NCI-H526 (cell line): ENCODE measurements around the gene HEXA.
A peak's percentile ranks its signal among the peaks of the same experiment; 100 is the strongest.

Experiments used
- DNase-seq, 2 experiments: peaks; one replicate each; lab custom pipeline; 2025; lab: John Stamatoyannopoulos, UW

Gene HEXA

DNA sequence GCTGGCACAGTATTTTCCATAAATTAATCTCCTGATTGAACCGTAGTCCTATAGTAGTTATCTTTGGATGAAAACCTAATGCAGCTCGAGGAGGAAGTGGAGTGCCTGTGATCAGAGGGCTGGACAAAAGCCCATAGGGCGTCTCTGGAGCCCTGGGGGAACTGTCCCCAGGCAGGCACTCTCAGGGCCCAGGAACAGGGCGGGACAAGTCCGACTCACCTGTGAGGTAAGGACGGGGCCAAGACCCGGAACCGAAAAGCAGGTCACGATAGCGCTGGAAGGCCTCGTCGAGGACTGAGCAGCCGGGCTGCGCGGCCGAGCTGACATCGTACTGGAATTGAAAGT is 341 bp downstream of the HEXA start:
- DNase-seq = peak; percentile 68 to 82

DNA sequence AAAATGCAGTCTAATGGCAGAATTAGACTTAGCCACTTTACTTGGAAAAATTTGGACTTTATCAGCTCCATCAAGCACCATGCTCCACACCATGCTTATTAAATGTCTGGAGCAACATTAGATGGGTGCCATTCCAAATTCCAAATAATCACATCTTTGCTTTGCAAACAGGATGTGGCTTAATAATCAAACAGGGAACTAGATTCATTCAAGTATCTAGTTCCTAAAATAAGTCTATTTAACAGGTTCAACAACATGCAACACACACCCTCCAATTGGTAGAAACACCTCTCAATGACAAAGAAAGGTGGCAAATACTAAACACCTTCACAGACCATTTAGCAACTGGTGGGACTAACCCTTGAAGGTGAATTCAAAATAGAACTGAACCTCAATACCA is 3.5 kb downstream of the HEXA start:
- DNase-seq = no peak

DNA sequence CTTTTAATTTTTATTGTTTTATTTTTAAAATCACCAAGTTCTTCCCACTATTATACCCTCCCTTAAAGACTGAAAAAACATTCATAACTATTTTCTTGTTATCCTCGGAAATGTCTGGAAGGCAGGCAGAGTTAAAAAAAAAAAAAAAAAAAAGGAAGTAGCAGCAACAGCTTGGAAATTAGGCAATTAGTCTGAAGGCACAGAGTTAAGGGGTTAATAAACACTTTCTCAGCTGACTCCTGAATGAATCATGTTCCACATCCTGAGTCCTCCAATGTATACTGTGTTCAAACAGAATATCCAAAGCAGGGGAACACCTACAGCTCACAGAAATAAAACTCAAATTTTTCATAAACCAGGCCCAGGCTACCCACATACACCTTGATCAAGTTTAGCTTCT is 5.8 kb downstream of the HEXA start:
- no peak for DNase-seq

DNA sequence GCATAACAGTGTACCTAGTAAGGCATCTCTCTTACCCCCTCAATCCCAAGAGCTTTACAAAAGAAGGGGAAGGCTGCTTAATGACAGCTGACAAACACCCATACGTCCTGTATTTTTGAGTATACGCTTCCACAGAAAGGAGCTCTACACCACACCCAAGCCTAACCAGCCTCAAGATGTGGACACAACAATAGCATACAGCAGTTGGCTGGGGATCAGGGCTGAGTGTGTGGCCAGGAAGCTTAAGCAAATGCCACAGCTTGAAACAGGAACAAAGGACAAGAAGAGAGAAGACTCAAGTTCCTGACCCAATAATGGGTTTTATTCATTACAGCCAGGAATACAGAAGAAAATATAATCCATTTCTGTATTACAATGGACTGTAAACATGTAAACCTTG is 6.9 kb downstream of the HEXA start:
- no peak for DNase-seq

DNA sequence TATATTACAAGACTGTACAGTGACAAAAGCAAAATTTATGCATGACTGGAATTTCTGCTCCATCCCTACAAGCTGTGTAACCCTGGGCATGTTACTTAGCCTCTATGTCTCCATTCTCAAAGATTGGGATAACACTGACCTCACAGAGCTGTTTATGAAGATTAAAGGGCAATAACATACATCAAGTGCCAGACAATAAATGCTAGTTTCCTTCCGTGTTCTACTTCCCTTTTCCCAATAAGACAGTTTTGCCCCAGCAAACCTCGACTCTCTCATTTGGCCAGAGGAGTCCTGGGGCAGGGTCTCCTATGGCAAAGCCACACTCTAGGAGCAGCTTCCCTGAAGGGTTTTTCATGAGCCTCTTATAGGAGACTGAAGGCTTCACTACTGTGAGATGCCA is 7.5 kb downstream of the HEXA start:
- DNase-seq = no peak

DNA sequence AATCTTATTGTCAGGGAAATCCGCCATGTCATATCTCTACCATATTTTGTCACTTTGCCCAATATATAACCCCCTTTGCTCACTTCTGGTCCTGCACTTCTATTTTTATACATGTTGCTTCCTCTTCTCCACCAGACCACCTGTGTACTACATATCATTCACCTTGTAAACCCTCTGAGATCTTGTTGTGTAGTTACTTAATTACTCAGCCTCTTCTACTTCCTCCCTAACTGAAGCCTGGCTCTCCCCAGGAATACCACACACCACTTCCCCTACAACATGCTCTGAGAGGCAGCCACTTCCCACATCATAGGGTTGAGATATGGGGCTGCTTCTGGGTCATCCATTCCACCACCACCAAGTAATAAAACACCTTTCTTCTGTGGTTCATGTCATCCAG is 10.0 kb downstream of the HEXA start:
- no peak for DNase-seq

DNA sequence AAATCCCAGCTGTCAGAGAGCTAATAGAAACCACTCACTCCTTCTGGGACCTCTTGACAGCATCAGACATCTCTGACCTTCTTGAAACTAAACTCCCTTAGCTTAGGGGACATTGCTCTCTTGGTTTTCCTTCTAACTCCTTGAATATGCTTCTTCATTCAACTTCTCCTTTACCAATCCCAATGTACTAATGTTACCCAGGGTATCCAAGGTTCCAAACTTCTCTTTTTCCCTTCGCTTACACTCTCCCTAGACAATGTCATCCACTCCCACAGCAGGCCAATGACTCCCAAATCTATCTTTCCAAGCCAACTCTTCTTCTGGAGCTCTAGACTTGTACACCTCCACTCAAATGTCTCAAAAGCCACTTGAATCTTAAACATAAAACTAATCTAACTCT is 14.6 kb downstream of the HEXA start:
- DNase-seq = no peak

DNA sequence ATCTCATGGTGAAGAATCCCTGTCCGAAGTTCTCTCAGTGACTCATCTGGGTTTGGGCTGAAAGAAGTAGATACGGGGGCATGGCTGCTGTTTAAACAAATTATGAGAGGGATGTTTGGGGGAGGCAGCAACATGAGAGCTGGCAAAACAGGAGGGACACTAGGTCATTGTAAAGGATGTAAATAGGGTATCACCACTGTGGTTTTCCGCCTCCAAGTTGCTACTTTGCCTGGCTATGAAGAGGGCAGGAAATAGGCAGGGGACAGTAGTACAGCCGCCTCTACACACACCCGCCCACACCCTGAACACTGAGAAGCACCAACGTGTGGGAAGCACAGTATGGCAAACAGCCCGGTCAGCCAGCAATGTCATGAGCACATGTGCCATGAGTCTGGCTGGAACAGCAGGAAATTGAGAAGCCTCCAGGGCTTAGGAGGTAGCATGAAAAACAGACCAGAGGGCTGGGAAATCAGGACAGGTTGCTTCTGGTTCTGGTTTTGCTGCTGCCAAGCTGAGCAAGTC is 17.1 kb downstream of the HEXA start:
- peak in 1 of 2 experiments; percentile 19 for DNase-seq

DNA sequence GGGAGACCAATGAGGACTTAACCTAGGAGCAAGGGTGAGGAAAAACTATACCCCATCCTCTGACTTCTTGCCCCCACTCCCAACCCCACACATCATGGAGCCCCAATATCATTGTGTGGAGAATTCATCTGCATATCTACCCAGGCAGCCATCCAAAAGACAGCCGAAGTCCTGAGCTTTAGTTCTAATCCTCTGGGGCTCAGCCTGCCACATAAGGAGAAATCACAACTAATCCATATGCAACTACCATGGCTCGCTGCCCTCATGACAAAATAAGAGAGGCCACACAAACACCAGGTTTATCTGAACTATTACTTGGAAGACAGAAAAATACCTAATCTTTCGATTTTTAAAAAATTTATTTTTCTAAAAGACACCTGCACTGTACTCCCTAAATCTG is 17.7 kb downstream of the HEXA start:
- no peak for DNase-seq

DNA sequence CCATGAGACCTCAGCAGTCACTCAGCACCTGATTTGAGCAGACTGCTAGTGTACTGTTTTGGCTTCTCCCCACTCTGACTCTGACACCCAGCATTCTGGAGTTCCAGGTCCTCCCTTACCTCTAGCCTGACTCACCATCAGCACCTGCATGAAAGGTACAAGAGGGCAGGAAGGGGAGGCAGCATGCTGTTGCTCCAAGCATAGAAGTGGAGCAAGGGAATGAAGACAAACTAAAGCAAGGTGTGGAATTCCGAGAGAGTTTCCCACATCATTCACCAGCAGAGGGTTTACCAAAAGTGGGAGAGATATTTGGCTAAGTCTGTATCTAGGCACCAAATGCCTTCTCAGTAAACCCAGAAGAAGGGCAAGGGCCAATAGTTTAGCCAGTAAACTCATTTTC is 21.3 kb downstream of the HEXA start:
- no peak for DNase-seq

DNA sequence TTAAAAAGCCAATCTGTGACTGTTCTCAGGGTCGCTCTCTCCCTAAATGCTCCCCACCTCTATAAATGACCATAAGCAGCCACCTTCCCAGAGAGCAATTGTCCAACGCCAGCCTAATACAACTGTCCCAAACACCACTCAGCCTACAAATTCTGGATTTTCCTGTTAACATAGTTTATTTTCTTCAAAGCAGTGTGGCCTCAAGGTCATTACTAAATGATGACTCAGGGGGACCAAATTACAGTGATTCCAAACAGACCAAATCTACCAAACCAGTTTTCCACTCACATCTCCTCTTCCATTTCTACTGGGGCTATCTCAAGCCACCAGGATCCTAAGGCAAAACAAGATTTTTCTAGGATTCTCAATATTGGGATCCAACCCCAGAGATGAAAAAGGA is 22.5 kb downstream of the HEXA start:
- DNase-seq = no peak

DNA sequence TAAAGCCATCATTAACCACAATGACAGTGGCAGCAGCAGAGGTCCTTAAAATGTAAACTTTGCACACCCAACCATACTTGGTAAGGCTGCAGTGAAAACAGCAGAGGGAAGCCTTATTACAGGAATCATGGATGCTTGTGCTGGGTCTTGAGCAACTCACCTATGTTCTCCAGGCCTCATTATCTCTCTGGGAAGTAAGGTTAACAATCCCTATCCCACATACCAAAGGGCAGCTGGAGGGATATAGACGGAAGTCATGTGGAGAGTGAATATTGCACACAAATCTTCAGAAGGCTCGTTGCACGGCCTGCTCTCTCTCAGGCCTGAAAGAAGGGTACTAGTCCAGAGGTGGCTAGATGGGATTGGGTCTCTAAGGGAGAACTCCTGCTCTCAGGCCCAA is 30.0 kb downstream of the HEXA start:
- DNase-seq = no peak

DNA sequence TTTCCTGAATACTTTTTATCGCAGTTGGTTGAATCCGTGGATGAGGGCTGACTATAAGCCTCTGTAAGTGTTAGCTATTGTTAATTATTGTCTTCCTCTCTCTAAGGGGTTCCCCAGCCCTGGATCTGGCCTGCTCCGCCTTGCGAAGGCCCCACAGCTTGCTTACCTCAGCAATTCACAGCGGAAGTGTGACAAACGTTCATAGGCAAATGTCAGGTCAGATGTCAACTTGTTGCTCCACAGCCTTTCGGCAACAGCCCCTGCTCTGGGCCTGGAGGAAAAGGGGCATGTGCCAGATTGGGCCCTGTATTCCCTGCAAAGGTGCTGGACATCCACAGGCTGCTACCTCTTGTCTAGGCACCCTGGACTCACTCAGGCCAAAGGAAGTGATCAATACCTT is 30.5 kb downstream of the HEXA start:
- no peak for DNase-seq

DNA sequence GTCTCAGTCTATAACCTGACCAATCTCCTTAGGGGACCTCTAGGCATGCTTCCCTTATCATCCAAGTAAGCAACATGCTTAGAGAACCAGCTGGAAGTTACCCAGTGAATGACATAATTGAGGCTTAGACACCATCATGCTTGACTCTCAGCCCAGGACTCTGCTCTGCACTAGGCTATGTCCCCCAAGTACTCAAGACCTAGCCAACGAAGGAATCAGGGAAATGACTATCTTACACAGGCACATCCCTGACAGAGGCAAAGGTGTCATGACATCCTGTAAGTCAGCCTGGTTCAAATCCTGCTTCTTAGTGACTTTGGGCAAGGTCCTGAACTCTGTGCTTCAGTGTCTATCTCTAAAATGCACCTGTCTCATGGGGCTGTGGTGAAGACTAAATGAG is 31.2 kb downstream of the HEXA start:
- no peak for DNase-seq

DNA sequence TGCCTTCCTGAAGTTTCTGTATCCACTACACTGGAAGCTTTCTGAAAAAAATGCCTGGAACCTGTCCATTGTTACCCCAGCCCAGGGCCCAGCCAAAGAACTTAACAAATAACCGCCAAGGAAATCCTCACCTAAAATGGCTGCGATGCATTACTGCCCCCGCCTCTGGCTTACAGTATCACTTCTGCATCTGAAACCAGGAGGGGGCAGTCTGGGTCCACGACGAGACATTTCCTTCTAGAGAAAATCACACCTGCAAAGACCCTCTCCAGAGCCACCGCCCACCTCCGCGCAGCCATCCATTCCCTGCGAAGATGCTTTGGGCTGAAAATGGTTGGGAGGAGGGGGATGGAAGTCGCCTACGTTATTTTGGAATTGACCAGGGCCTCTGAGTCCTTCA is 33.4 kb downstream of the HEXA start:
- DNase-seq = peak; percentile 51 to 55

DNA sequence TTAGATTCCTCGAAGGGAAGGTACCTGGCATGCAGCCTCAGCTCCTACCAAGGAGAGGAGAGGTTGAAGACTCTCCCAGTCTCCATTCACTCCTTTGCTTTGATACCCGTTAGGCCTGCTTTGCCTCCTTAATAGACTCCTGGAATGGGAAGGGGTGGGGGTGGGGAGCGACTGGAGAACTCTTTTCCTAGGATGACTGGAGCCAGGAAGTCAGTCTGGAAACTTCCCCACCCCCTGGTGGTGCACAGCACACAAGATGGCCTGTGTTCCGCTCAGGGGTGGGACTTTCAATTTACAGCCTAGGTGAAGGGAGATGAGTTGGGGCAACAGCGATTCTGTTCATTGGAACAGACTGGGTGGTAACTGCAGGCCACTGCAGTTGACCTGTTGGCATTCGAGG is 34.5 kb downstream of the HEXA start:
- peak in 1 of 2 experiments; percentile 42 for DNase-seq

DNA sequence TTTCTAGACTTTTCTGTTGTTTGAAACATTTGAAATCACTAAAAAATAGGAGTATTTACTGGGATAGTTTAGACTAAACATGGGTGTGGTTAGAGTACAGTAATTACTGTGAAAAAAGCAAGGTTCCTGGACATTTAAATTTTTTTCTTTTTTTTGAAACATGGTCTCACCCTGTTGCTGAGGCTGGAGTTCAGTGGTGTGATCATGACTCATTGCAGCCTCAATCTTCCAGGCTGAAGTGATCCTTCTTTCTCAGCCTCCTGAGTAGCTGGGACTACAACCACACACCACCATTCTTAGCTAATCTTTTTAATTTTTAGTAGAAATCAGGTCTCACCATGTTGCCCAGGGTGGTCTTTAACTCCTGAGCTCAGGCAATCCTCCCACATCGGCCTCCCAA is 35.4 kb downstream of the HEXA start:
- no peak for DNase-seq

DNA sequence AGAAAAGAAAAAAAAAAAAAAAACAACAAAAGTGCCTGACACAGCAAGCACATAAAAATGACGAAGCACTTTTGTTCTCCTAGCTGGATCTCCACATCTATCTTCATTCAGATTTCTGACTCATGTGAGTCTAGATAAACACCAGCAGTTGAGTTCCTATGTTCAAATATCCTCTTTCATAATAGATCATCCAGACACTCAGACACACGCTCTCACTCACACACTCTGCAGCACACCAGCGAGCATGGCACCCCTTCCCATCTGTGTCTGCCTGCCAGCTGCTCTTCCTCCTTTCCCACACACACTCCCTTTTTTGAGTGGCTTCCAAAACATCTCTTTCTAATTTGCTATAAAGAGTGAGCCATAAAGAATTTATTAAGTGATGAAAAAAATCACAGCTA is 36.0 kb downstream of the HEXA start:
- no peak for DNase-seq

DNA sequence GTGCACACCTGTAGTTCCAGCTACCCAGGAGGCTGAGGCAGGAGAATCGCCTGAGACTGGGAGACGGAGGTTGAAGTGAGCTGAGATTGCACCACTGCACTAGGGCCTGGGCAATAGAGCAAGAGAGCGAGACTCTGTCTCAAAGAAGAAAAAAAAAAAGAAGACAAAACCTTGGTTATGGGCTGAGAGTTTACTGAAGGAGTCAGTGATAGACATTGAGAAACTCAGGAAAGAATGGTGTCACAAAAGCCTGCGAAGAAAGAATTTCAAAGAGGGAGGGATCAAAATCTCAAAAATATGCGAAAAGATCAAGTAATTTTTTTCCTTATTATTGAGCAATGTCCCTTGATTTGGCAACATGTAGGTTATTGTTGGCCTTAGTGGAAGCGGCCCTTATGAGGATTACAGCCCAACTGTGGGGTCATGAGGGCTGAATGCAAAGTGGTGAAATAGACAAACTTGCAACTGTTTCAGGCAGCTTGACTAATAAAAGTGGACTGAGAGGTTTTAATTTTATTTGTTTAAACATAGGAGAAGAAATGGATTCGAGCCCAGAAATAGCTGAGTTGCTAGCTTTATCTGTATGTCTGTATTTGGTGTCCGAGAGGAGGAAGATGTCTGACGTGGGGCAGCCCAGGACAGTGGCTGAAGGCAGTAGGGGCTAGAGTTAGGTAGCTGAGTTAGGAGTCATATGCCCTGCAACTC is 37.0 kb downstream of the HEXA start:
- no peak for DNase-seq

DNA sequence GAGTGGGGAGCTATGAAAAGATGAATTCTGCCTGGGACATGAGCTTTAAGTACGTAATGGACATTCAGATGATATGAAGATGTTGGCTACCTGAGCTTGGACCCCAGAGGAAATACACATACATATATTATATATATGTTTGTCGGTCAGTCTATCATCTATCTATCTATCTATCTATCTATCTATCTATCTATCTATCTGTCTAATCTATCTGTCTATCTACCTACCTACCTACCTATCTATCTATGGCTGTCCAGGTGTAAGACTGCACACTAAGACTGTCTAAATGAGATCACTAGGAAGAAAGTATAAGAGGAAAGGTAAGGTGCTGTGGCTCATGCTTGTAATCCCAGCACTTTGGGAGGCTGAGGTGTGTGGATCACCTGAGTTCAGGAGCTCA is 37.7 kb downstream of the HEXA start:
- DNase-seq = no peak

DNA sequence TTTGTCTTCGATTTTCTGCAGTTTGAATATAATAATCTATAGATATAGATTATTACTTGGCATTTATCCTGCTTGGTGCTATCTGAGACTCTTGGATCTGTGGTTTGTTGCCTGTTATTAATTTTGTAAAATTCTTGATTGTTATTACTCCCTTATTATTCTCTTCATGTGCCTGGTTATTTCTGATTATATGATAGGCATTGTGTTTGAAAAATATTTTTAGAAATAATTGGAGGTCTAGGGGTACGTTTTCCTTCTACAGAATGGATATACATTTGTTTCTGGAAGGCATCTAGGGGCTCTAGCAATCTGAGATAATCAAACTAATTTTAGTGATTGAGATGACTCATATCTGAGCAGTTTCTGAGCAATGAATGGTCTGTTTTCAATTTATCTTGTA is 41.0 kb downstream of the HEXA start:
- DNase-seq = no peak

DNA sequence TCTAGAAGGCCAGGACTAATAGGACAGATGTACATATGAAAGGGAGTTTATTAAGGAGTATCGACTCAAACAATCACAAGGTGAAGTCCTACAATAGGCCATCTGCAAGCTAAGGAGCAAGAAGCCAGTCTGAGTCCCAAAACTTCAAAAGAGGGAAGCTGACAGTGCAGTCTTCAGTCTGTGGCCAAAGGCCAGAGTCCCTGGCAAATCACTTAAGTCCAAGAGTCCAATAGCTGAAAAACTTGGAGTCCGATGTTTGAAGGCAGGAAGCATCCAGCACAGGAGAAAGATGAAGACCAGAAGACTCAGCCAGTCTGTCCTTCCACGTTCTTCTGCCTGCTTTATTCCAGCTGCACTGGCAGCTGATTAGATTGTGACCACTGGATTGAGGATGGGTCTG is 44.8 kb downstream of the HEXA start:
- no peak for DNase-seq

DNA sequence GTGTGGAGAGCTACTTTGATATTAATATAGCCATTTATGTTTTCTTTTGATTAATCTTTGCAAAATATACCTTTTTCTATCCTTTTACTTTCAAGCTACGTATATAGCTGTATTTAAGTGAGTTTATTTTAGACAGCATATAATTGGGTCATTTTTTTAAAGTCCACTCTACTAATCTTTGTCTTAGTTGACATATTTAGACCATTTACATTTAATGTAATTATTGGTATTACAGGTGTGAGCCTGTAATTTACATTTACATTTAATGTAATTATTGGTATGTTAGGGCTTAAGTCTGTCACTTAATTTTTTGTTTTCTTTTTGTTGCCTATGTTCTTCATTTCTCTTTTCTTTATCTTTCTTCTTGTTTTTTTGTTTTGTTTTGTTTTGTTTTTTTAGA is 52.1 kb downstream of the HEXA start:
- no peak for DNase-seq

DNA sequence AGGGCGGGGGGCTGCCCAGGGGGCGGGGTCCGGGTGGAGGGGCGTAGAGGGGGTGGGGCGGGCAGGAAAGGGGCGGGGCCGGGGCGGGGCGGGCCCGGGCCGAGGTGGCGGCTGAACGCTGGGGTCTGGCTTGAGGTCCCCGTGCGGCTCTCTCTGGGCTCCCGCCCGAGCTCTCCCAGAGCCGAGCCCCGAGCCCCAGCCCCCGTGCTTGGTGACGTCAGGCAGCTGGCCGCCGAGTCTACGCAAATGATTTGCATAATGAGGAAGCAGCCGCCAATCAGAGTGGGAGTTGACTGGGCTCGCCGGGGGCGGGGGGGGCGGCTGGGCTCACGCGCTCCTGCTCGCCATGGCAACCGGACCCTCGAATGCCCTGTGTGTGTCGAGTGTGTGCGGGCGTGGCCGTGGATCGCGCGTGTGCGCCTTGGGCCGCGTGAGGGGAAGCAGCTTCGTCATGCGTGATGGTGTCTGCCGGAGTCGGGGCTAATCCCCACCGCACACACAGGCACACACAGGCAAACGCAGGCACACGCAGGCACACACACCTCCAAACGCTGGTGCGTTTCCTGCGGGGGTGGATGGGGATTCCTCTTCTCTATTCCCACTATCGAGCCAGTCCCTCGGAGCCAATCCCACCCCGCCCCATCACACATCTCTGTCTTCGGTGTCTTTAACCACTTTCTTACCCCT is 55.7 kb downstream of the HEXA start, which contains the start of gene CELF6:
Gene CELF6 (minus strand): TSS at position 173 of the 687 bp plus-strand sequence. CDS start 283 bp downstream, outside the sequence.
- peak; percentile 86 to 94 for DNase-seq
